HG03342 (cell line): ENCODE results near the gene AGBL5.
"Not testable (repeated sequence)": the region's sequence is repeated elsewhere in the genome, so short reads cannot be mapped to it uniquely, and the experiment has no call there.

Source experiments
- ATAC-seq: cut with Tn5 transposase; IDR thresholded peaks from one replicate; pipeline ENCODE4 v1.9.1; 2021; ENCODE audit warnings: mild to moderate bottlenecking, moderate library complexity; ENCODE audit not compliant: unreplicated experiment

The AGBL5 gene

GRCh38 chr2:27115519-27115918 is 64.1 kb downstream of the AGBL5 start:
- no peak for ATAC-seq

DNA sequence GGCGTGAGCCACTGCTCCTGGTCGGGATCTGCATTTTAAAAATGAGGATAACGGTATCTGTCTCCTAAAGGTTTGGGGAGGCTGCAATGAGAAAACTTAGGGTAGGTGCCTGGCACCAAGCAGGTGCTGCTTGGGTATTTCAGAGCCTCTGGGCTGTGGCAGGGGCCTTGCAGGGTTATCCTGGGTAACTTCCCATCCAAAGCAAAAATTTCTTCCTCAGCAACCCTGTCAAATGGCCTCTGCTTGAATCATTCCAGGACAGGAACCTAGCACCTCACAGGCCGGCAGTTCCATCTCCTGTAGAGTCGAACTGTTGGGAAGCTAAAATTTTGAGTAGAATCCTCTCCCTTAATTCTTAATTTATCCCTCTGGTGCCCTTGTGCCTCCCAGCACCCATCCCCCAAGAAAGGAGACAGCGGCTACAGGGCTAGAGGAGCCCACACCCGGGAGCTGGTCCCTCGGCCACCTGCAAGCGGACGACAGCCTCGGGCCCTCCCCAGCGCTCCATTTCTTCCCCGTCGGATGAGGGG is 66.6 kb downstream of the AGBL5 start:
- ATAC-seq = no peak

DNA sequence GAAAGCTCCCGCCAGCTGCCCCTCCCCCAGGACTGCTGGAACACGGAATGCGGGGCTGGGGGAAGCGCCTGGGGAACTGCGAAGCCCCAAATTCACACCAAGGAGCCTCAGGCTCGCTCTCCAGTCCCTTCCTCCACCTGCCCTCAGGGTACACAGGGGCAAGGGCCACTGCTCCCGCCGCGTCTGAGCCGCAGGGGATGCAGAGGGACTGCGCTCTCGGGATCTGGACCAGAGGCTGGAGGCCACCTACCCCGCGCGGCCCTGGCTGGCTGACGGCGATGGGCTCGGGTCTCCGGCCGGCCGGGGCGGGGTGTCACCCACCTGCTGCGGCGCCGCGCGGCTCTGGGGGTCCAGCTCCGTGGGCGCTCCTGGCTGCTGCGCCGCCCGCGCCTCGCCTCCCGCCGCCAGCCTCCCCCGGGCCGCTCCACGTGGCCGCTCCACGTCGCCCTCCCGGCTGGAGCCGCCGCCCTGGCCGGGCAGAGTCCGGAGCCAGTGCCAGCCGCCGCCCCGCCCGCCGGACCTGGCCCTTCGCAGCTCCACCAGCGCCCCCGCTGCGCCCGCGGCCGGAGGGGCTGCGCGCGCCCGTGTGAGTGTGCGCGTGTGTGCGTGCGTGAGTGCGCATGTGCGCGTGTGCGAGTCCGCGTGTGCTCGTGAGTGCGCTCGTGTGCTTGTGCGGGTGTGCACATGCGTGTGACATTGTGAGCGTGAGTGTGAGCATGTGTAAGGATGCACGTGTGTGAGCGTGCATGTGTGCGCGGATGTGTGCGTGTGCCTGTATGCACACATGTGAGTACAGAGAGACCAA is 67.3 kb downstream of the AGBL5 start, which contains the start of gene CGREF1:
Gene CGREF1, minus strand, starts transcription at position 604 of the 805 bp plus-strand sequence. CDS start 14,762 bp downstream, outside the sequence.
- no peak for ATAC-seq

DNA sequence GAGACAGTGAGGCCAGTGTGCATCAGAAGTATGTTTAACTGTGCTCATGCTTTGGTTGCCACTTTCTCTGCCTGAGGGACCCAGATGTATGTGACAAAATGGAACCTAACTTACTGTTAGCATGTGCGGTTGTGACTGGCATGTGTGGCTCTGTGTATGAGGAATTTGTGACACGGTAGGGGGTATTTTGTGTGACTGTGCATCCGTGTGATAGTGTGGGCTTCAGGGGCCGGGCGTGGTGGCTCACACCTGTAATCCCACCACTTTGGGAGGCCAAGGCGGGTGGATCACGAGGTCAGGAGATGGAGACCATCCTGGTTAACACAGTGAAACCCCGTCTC is 67.8 kb downstream of the AGBL5 start:
- ATAC-seq = not testable (repeated sequence)
